K562 (cell line): ENCODE measurements around the gene TPCN1.

Source experiments
- CBX5 ChIP-seq: IDR thresholded peaks from 2 replicates; pipeline ENCODE4 v1.6.1; 2014; ENCODE audit warnings: low read depth, borderline replicate concordance
- CTCF ChIP-seq, 3 experiments: IDR thresholded peaks in 2 of 3; conservative IDR thresholded peaks in 1 of 3; 2 replicates each; pipeline ENCODE4 v1.5.1; 2011 to 2012; ENCODE audit warnings: low read length in 3 of 3, mild to moderate bottlenecking in 3 of 3, control low read depth in 2 of 3, improper control_type of control experiment in 1 of 3, inconsistent platforms in 1 of 3, low read depth in 1 of 3, mixed read lengths in 1 of 3, moderate library complexity in 1 of 3; ENCODE audit not compliant: insufficient read depth in 2 of 3
- MCM3 ChIP-seq: fragments of 450-650 bp; IDR thresholded peaks from 2 replicates; pipeline ENCODE4 v1.6.1; 2016
- NBN ChIP-seq: fragments of 450-650 bp; IDR thresholded peaks from 2 replicates; pipeline ENCODE4 v1.6.1; 2016; ENCODE audit warnings: low read depth, mild to moderate bottlenecking
- YY1 ChIP-seq, 3 experiments: IDR thresholded peaks; 2 replicates each; pipeline ENCODE4 v1.6.1; 2011; ENCODE audit warnings: low read length in 2 of 3, mild to moderate bottlenecking in 2 of 3, moderate library complexity in 2 of 3, borderline replicate concordance in 1 of 3, control low read depth in 1 of 3, low read depth in 1 of 3; ENCODE audit not compliant: insufficient read depth in 3 of 3, insufficient replicate concordance in 2 of 3, control insufficient read depth in 1 of 3, insufficient read length in 1 of 3; ENCODE audit errors: extremely low read depth in 1 of 3
- ZNF77 ChIP-seq: fragments of 250-450 bp; sonication (Bioruptor Pico); IDR thresholded peaks from 2 replicates; pipeline ENCODE4 v1.5.0; 2020

GRCh38 chr12:113305281-113305856, 84.1 kb downstream of the TPCN1 start:
- TF ChIP-seq MCM3 (no peak), ZNF77 (CRISPR knock-in tag) (no peak), CBX5 (no peak), YY1 (IDR thresholded peaks at IDR 0.05; ENCODE audit: borderline replicate concordance in 1 of 3, control insufficient read depth in 1 of 3, extremely low read depth in 1 of 3, insufficient read depth in 3 of 3, insufficient read length in 1 of 3, insufficient replicate concordance in 2 of 3, low read depth in 1 of 3, low read length in 2 of 3) (no peak), CTCF (IDR thresholded peaks at IDR 0.05 in 2 of 3, conservative IDR thresholded peaks at IDR 0.05 in 1 of 3; ENCODE audit: insufficient read depth in 2 of 3, low read depth in 1 of 3, low read length in 3 of 3) (no peak), NBN (no peak)
